HCT116 (cell line): ENCODE data around the gene DDX50. TPM values are rescaled to one million over a fixed set of nuclear protein-coding genes. Genes with fewer than 3 reads are reported as not detected.

ENCODE experiments used
- ATAC-seq: fragments of 200-7000 bp; cut with Tn5 transposase; 2 replicates; pipeline ENCODE4 v1.9.1; 2020; ENCODE audit warnings: mild to moderate bottlenecking, moderate library complexity
- BruUV-seq: library from RNA; stranded (reverse); fragments of 400-500 nt; replicated peaks from 2 replicates; lab custom pipeline; 2021; lab: Mats Ljungman, UMichigan
- CTCF ChIA-PET: fragments of 300-600 bp; sonication (Branson Sonifier 250); formaldehyde crosslinking; loops from one replicate; lab custom pipeline; 2021; ENCODE audit warnings: antibody characterized with exemption; lab: Charles Lee
- POLR2A ChIA-PET: fragments of 300-600, 350-600 bp; sonication (Branson Sonifier 250); formaldehyde crosslinking; loops from one replicate; lab custom pipeline; 2021; ENCODE audit warnings: antibody characterized with exemption; lab: Charles Lee
- RAD21 ChIA-PET, 2 experiments: fragments of 300-600 bp; sonication (Branson Sonifier 250); formaldehyde crosslinking; loops; one replicate each; lab custom pipeline; 2023; ENCODE audit warnings: low total read pairs in 2 of 2; ENCODE audit not compliant: uncharacterized antibody in 2 of 2, unreplicated experiment in 2 of 2, low non-redundant PET in 1 of 2; lab: Charles Lee
- DNase-seq: peaks from one replicate; pipeline ENCODE4 v3.0.0-alpha.2; 2010; ENCODE audit warnings: low read depth, low spot score
- H2AFZ ChIP-seq: fragments of 200-600 bp; shearing (Covaris generic), sonication (generic); 2 replicates; pipeline ENCODE4 v1.6.1; 2017; ENCODE audit warnings: low read depth, mixed run types, mixed read lengths, antibody characterized with exemption, low read length; ENCODE audit not compliant: poor library complexity, severe bottlenecking
- H3K27ac ChIP-seq: 2 replicates; pipeline ENCODE4 v1.5.1; 2012; ENCODE audit warnings: low read depth, low read length
- H3K27me3 ChIP-seq: fragments of 200-600 bp; sonication (generic); 2 replicates; pipeline ENCODE4 v1.6.1; 2016; ENCODE audit warnings: mixed run types, low read length, mixed read lengths; ENCODE audit not compliant: insufficient read depth
- H3K36me3 ChIP-seq, 2 experiments: fragments of 200-500 bp in 1 of 2; fragments of 200-600 bp in 1 of 2; sonication (Bioruptor generic) in 1 of 2; sonication (generic) in 1 of 2; 2 replicates each; pipeline versions ENCODE4 v1.5.1 to v1.6.1; 2014 to 2016; ENCODE audit warnings: low read length in 2 of 2, inconsistent platforms in 1 of 2, mixed read lengths in 1 of 2, mixed run types in 1 of 2; ENCODE audit not compliant: insufficient read depth in 2 of 2, control insufficient read depth in 1 of 2
- H3K4me1 ChIP-seq, 2 experiments: fragments of 200-600 bp in 1 of 2; sonication (generic) in 1 of 2; 2 replicates each; pipeline versions ENCODE4 v1.5.1 to v1.6.1; 2012 to 2017; ENCODE audit warnings: low read length in 2 of 2, inconsistent platforms in 1 of 2, mild to moderate bottlenecking in 1 of 2, mixed read lengths in 1 of 2, mixed run types in 1 of 2, moderate library complexity in 1 of 2; ENCODE audit not compliant: insufficient read depth in 2 of 2, control insufficient read depth in 1 of 2
- H3K4me2 ChIP-seq: fragments of 200-600 bp; sonication (generic); 2 replicates; pipeline ENCODE4 v1.6.1; 2017; ENCODE audit warnings: mixed run types, low read length, mixed read lengths
- H3K4me3 ChIP-seq, 2 experiments: fragments of 200-600 bp in 1 of 2; sonication (generic) in 1 of 2; replicated peaks in 1 of 2; 2 replicates each; pipeline ENCODE4 v1.5.1; 2011 to 2016; ENCODE audit warnings: low read length in 2 of 2, control low read depth in 1 of 2, low read depth in 1 of 2, mild to moderate bottlenecking in 1 of 2, mixed read lengths in 1 of 2, mixed run types in 1 of 2
- H3K79me2 ChIP-seq: fragments of 200-600 bp; sonication (generic); 2 replicates; pipeline ENCODE4 v1.6.1; 2017; ENCODE audit warnings: mild to moderate bottlenecking, mixed run types, low read length, moderate library complexity, mixed read lengths; ENCODE audit not compliant: insufficient read depth
- H3K9ac ChIP-seq: fragments of 200-600 bp; sonication (generic); 2 replicates; pipeline ENCODE4 v1.6.1; 2016; ENCODE audit warnings: low read length, mixed read lengths
- H3K9me2 ChIP-seq: fragments of 200-600 bp; sonication (generic), shearing (Covaris generic); 2 replicates; pipeline ENCODE4 v1.6.1; 2017; ENCODE audit warnings: mixed run types, mild to moderate bottlenecking, moderate library complexity; ENCODE audit not compliant: insufficient read depth
- H3K9me3 ChIP-seq, 2 experiments: fragments of 200-500 bp in 1 of 2; fragments of 200-600 bp in 1 of 2; sonication (Bioruptor generic) in 1 of 2; sonication (generic) in 1 of 2; 2 replicates each; pipeline ENCODE4 v1.6.1; 2014 to 2017; ENCODE audit warnings: low read length in 2 of 2, mixed read lengths in 2 of 2, inconsistent platforms in 1 of 2, low read depth in 1 of 2, mild to moderate bottlenecking in 1 of 2, mixed run types in 1 of 2, moderate library complexity in 1 of 2; ENCODE audit not compliant: control insufficient read depth in 1 of 2, insufficient read depth in 1 of 2
- H4K20me1 ChIP-seq: fragments of 200-600 bp; sonication (generic), shearing (Covaris generic); 2 replicates; pipeline ENCODE4 v1.6.1; 2017; ENCODE audit warnings: mixed run types, mild to moderate bottlenecking, moderate library complexity; ENCODE audit not compliant: insufficient read depth
- CBX3 ChIP-seq: IDR thresholded peaks from 2 replicates; pipeline ENCODE4 v1.6.1; 2012; ENCODE audit warnings: low read depth
- CEBPB ChIP-seq: IDR thresholded peaks from 2 replicates; pipeline ENCODE4 v1.6.1; 2012; ENCODE audit warnings: low read depth
- EGR1 ChIP-seq: IDR thresholded peaks from 2 replicates; pipeline ENCODE4 v1.6.1; 2012; ENCODE audit warnings: low read depth
- EZH2 ChIP-seq: fragments of 200-600 bp; sonication (generic); IDR thresholded peaks from 2 replicates; pipeline ENCODE4 v1.6.1; 2017; ENCODE audit warnings: antibody characterized with exemption, mixed run types
- EZH2phosphoT487 ChIP-seq: fragments of 200-600 bp; IDR thresholded peaks from 2 replicates; pipeline ENCODE4 v1.6.1; 2018; ENCODE audit warnings: antibody characterized with exemption, borderline replicate concordance
- JUND ChIP-seq: IDR thresholded peaks from 2 replicates; pipeline ENCODE4 v1.6.1; 2012
- RAD21 ChIP-seq: IDR thresholded peaks from 2 replicates; pipeline ENCODE4 v1.6.1; 2012; ENCODE audit warnings: low read depth, mild to moderate bottlenecking
- SIN3A ChIP-seq: IDR thresholded peaks from 2 replicates; pipeline ENCODE4 v1.6.1; 2012; ENCODE audit warnings: low read depth
- SP1 ChIP-seq: IDR thresholded peaks from 2 replicates; pipeline ENCODE4 v1.6.1; 2012; ENCODE audit warnings: low read depth
- TCF7L2 ChIP-seq: IDR thresholded peaks from 2 replicates; pipeline ENCODE4 v1.7.0; 2011; ENCODE audit warnings: borderline replicate concordance, inconsistent platforms; ENCODE audit not compliant: insufficient read depth, insufficient read length; ENCODE audit errors: extremely low read depth
- YY1 ChIP-seq: IDR thresholded peaks from 2 replicates; pipeline ENCODE4 v1.6.1; 2011; ENCODE audit warnings: low read length, low read depth, moderate library complexity, mild to moderate bottlenecking; ENCODE audit not compliant: insufficient replicate concordance; ENCODE audit errors: extremely low read depth
- ZFX ChIP-seq: fragments of 450-650 bp; IDR thresholded peaks from 2 replicates; pipeline ENCODE4 v1.6.1; 2017
- intact Hi-C: fragments of 100-400 bp; cut with micrococcal nuclease; formaldehyde crosslinking; loops from 2 replicates; pipeline ENCODE4 v1.10.0; 2022
- total RNA-seq: library from RNA; stranded (reverse); gene quantifications from one replicate; pipeline ENCODE4 v1.2.1, GENCODE V29; 2021; ENCODE audit not compliant: unreplicated experiment
- TF ChIP-seq, protein P1 (sequence below): IDR thresholded peaks from 2 replicates; pipeline ENCODE4 v1.6.1; 2012
- TF ChIP-seq, protein P2 (sequence below): IDR thresholded peaks from 2 replicates; pipeline ENCODE4 v1.6.1; 2012; ENCODE audit warnings: low read depth
- TF ChIP-seq, protein P3 (sequence below): IDR thresholded peaks from 2 replicates; pipeline ENCODE4 v1.6.1; 2011; ENCODE audit warnings: mild to moderate bottlenecking, low read length, moderate library complexity; ENCODE audit not compliant: insufficient replicate concordance; ENCODE audit errors: extremely low read depth

DDX50 gene
- total RNA-seq, 1 experiment from 2014 or later, result 25.6 TPM

GRCh38 chr10:68950598-68950997 is 49.5 kb downstream of the DDX50 start:
- CTCF ChIA-PET, result no interaction called here
- no peaks in the 10 kb centered on the region for H3K27me3 ChIP-seq
- no peak for TF ChIP-seq RAD21
- no peak for TF ChIP-seq SIN3A
- TF ChIP-seq, protein P1, sequence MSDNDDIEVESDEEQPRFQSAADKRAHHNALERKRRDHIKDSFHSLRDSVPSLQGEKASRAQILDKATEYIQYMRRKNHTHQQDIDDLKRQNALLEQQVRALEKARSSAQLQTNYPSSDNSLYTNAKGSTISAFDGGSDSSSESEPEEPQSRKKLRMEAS, result no peak
- no peak for TF ChIP-seq SP1
- no peak for TF ChIP-seq YY1
- no peak for TF ChIP-seq CBX3
- TF ChIP-seq JUND, result no peak
- H3K9ac ChIP-seq, result no peak overlapping the region
- H2AFZ ChIP-seq, result no peak overlapping the region
- H4K20me1 ChIP-seq, result no peaks in the 10 kb centered on the region
- peaks cover 5 to 7% of the 10 kb centered on the region in 2 experiments; a peak in 2 of 4 replicates for H3K4me1 ChIP-seq
- peaks cover 3 to 19% of the 10 kb centered on the region in 2 experiments; a peak in 3 of 4 replicates for H3K36me3 ChIP-seq
- H3K79me2 ChIP-seq, result peaks cover 8% of the 10 kb centered on the region; the same call in 1 of the 2 replicates
- H3K4me3 ChIP-seq, result no peak overlapping the region
- no peak overlapping the region for H3K4me2 ChIP-seq
- POLR2A ChIA-PET, result no interaction called here
- no TSS peak for BruUV-seq
- intact Hi-C loops, result loop anchor here (10.0 kb wide), 1 partner anchor 156 kb away; no protein-coding TSS in a partner anchor
- DNase-seq (no peak), ATAC-seq (no peak)
- no peaks in the 10 kb centered on the region for H3K9me2 ChIP-seq
- no peak overlapping the region for H3K27ac ChIP-seq
- RAD21 ChIA-PET, result no interaction called here
- H3K9me3 ChIP-seq, result no peaks in the 10 kb centered on the region

- no peak for DNase-seq
- Histone ChIP-seq H3K9me2 (no peaks in the 10 kb centered on the region), H3K36me3 (peaks cover 4 to 17% of the 10 kb centered on the region in 2 experiments; a peak in 3 of 4 replicates), H3K4me2 (peak overlapping the region; percentile 74), H2AFZ (no peak overlapping the region), H3K79me2 (peaks cover 50% of the 10 kb centered on the region), H3K4me1 (peaks cover 11 to 12% of the 10 kb centered on the region in 2 experiments; a peak in 3 of 4 replicates), H3K27me3 (no peaks in the 10 kb centered on the region), H3K27ac (peak overlapping the region; percentile 87; the same call in 1 of the 2 replicates), H3K9me3 (no peaks in the 10 kb centered on the region), H3K4me3 (peak overlapping the region; percentile 99), H3K9ac (peak overlapping the region; percentile 53), H4K20me1 (peaks cover 20% of the 10 kb centered on the region; the same call in 1 of the 2 replicates)
- ChIA-PET CTCF (interaction anchor here (0.9 to 1.4 kb wide), 2 partner anchors 13 to 742 kb away, joined by 3 read pairs; no protein-coding TSS in a partner anchor), POLR2A (interaction anchor here (0.9 to 1.9 kb wide), 2 partner anchors 13 to 30 kb away, joined by 4 to 5 read pairs; no protein-coding TSS in a partner anchor), RAD21 (no interaction called here)
- no TSS peak for BruUV-seq
- ATAC-seq, result no peak
- intact Hi-C loops, result loop anchor here (10.0 kb wide), 1 partner anchor 160 kb away; no protein-coding TSS in a partner anchor
- no peak for TF ChIP-seq EZH2phosphoT487
- TF ChIP-seq SP1, result no peak
- no peak for TF ChIP-seq CBX3
- TF ChIP-seq EZH2, result no peak
- TF ChIP-seq EGR1, result no peak
- TF ChIP-seq ZFX, result no peak
- TF ChIP-seq, protein P2, sequence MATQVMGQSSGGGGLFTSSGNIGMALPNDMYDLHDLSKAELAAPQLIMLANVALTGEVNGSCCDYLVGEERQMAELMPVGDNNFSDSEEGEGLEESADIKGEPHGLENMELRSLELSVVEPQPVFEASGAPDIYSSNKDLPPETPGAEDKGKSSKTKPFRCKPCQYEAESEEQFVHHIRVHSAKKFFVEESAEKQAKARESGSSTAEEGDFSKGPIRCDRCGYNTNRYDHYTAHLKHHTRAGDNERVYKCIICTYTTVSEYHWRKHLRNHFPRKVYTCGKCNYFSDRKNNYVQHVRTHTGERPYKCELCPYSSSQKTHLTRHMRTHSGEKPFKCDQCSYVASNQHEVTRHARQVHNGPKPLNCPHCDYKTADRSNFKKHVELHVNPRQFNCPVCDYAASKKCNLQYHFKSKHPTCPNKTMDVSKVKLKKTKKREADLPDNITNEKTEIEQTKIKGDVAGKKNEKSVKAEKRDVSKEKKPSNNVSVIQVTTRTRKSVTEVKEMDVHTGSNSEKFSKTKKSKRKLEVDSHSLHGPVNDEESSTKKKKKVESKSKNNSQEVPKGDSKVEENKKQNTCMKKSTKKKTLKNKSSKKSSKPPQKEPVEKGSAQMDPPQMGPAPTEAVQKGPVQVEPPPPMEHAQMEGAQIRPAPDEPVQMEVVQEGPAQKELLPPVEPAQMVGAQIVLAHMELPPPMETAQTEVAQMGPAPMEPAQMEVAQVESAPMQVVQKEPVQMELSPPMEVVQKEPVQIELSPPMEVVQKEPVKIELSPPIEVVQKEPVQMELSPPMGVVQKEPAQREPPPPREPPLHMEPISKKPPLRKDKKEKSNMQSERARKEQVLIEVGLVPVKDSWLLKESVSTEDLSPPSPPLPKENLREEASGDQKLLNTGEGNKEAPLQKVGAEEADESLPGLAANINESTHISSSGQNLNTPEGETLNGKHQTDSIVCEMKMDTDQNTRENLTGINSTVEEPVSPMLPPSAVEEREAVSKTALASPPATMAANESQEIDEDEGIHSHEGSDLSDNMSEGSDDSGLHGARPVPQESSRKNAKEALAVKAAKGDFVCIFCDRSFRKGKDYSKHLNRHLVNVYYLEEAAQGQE, result no peak
- no peak for TF ChIP-seq TCF7L2
- TF ChIP-seq CEBPB, result no peak
- TF ChIP-seq, protein P3, sequence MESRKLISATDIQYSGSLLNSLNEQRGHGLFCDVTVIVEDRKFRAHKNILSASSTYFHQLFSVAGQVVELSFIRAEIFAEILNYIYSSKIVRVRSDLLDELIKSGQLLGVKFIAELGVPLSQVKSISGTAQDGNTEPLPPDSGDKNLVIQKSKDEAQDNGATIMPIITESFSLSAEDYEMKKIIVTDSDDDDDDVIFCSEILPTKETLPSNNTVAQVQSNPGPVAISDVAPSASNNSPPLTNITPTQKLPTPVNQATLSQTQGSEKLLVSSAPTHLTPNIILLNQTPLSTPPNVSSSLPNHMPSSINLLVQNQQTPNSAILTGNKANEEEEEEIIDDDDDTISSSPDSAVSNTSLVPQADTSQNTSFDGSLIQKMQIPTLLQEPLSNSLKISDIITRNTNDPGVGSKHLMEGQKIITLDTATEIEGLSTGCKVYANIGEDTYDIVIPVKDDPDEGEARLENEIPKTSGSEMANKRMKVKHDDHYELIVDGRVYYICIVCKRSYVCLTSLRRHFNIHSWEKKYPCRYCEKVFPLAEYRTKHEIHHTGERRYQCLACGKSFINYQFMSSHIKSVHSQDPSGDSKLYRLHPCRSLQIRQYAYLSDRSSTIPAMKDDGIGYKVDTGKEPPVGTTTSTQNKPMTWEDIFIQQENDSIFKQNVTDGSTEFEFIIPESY, result no peak
Observed at GRCh38 chr10:68954904-68955303, 53.8 kb downstream of the DDX50 start.
